ENCODE measurements around the gene SI.

The SI gene

DNA sequence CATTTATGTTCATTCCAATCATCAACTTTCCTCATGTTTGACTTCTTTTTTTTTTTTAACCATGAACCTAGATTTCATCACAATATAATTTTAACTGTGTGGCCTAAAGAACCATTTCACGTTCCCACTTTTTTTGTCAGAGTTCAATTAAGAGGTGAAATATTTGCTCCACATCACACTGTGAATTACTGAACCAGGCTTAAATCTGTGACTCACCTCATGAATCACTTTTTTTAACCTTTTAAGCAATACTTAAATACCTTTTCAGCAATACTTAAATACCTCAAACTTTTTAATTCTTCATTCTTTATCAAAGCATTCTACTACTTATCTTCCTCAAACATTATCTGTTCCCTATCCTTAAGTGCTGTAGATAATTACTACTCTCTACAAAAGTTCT, 137.6 kb downstream of the SI start:
- TF ChIP-seq, protein P1, sequence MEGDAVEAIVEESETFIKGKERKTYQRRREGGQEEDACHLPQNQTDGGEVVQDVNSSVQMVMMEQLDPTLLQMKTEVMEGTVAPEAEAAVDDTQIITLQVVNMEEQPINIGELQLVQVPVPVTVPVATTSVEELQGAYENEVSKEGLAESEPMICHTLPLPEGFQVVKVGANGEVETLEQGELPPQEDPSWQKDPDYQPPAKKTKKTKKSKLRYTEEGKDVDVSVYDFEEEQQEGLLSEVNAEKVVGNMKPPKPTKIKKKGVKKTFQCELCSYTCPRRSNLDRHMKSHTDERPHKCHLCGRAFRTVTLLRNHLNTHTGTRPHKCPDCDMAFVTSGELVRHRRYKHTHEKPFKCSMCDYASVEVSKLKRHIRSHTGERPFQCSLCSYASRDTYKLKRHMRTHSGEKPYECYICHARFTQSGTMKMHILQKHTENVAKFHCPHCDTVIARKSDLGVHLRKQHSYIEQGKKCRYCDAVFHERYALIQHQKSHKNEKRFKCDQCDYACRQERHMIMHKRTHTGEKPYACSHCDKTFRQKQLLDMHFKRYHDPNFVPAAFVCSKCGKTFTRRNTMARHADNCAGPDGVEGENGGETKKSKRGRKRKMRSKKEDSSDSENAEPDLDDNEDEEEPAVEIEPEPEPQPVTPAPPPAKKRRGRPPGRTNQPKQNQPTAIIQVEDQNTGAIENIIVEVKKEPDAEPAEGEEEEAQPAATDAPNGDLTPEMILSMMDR (IDR thresholded peaks at IDR 0.05; ENCODE audit: low read depth, low read length, missing control alignments): no peak
- no peak overlapping the region for H3K4me3 ChIP-seq (ENCODE audit: low read depth, low read length)
- DNase-seq (ENCODE audit: low read depth): no peak

DNA sequence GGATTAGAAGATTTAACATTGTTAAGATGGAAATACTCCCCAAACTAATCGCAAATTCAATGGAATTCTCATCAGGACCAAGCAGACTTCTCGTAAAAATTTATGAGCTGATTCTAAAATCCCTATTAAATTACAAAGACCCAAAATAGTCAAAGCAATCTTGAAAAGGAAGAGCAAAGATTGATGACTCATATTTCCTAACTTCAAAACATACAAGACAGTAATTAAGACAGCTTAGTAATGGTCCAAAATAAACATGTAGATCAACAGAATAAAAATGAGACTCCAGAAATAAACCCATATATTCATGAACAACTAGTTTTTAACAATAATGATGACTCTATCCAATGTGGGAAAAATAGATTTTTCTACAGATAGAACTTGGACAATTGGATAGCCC, 148.7 kb downstream of the SI start:
- no peak overlapping the region for H3K4me3 ChIP-seq (ENCODE audit: low read depth, low read length)
- TF ChIP-seq, protein P1 (IDR thresholded peaks at IDR 0.05; ENCODE audit: low read depth, low read length, missing control alignments): no peak
- DNase-seq (ENCODE audit: low read depth): no peak

All from GM12864 (cell line).